HL-60 (cell line): ENCODE data around the gene DNAAF8.

Experiments used
- DNase-seq, 2 experiments: peaks; one replicate each; pipeline ENCODE4 v3.0.0-alpha.2; 2010 to 2020; ENCODE audit warnings: low read depth in 1 of 2, low spot score in 1 of 2
- H3K27ac ChIP-seq: fragments of 250-450 bp; sonication (Bioruptor Pico); replicated peaks from 2 replicates; pipeline ENCODE4 v1.5.1; 2020; ENCODE audit warnings: mild to moderate bottlenecking, moderate library complexity
- H3K27me3 ChIP-seq: fragments of 250-450 bp; sonication (Bioruptor Pico); 2 replicates; pipeline ENCODE4 v1.5.1; 2021; ENCODE audit warnings: mild to moderate bottlenecking, moderate library complexity; ENCODE audit not compliant: insufficient read depth, poor library complexity, severe bottlenecking
- H3K4me3 ChIP-seq: replicated peaks from 2 replicates; pipeline ENCODE4 v1.5.1; 2011; ENCODE audit warnings: mild to moderate bottlenecking, control low read depth, low read length; ENCODE audit not compliant: insufficient read depth
- CTCF ChIP-seq: IDR thresholded peaks from one replicate; pipeline ENCODE4 v1.5.1; 2011; ENCODE audit warnings: low read length, control low read depth, inconsistent platforms; ENCODE audit not compliant: insufficient read depth
- GABPA ChIP-seq: IDR thresholded peaks from 2 replicates; pipeline ENCODE4 v1.6.1; 2012; ENCODE audit warnings: low read depth
- POLR2AphosphoS5 ChIP-seq: IDR thresholded peaks from 2 replicates; pipeline ENCODE4 v1.6.1; 2012; ENCODE audit warnings: low read depth
- REST ChIP-seq: IDR thresholded peaks from 2 replicates; pipeline ENCODE4 v1.6.1; 2012; ENCODE audit warnings: low read depth; ENCODE audit not compliant: insufficient replicate concordance
- SPI1 ChIP-seq: IDR thresholded peaks from 2 replicates; pipeline ENCODE4 v1.6.1; 2012; ENCODE audit warnings: low read depth, mild to moderate bottlenecking, borderline replicate concordance

Gene DNAAF8

GRCh38 chr16:4771646-4772045 is 37.3 kb downstream of the DNAAF8 start:
- H3K4me3 ChIP-seq = no peak overlapping the region
- no peak for DNase-seq
- H3K27ac ChIP-seq = no peak overlapping the region
- TF ChIP-seq CTCF (no peak), SPI1 (no peak), REST (no peak)
- no peaks in the 10 kb centered on the region for H3K27me3 ChIP-seq

- TF ChIP-seq GABPA = no peak
- no peak for TF ChIP-seq POLR2AphosphoS5
- TF ChIP-seq REST = no peak
- TF ChIP-seq CTCF = no peak
- TF ChIP-seq SPI1 = no peak
Observed at GRCh38 chr16:4772351-4772750, 38.0 kb downstream of the DNAAF8 start.

GRCh38 chr16:4775005-4775404 is 40.7 kb downstream of the DNAAF8 start:
- Histone ChIP-seq H3K27me3 (no peaks in the 10 kb centered on the region), H3K4me3 (no peak overlapping the region), H3K27ac (no peak overlapping the region)
- TF ChIP-seq POLR2AphosphoS5 (no peak), SPI1 (no peak), GABPA (no peak), CTCF (no peak), REST (no peak)
- no peak for DNase-seq

More at GRCh38 chr16:4772351-4772750, 38.0 kb downstream of the DNAAF8 start:
- H3K4me3 ChIP-seq = no peak overlapping the region
- no peaks in the 10 kb centered on the region for H3K27me3 ChIP-seq
- no peak for DNase-seq
- H3K27ac ChIP-seq = no peak overlapping the region
